K562 (cell line): ENCODE data around the gene RABL6.
"Not testable (repeated sequence)": the region's sequence is repeated elsewhere in the genome, so short reads cannot be mapped to it uniquely, and the experiment has no call there.

Experiments
- CEBPB ChIP-seq: fragments of 450-650 bp; IDR thresholded peaks from 2 replicates; pipeline ENCODE4 v1.6.1; 2016; ENCODE audit warnings: missing genetic modification characterization, missing compliant biosample characterization
- POLR2AphosphoS5 ChIP-seq: IDR thresholded peaks from 2 replicates; pipeline ENCODE4 v1.6.1; 2011; ENCODE audit warnings: mild to moderate bottlenecking, low read depth, low read length, moderate library complexity; ENCODE audit not compliant: control insufficient read depth, insufficient read depth
- RFX5 ChIP-seq: IDR thresholded peaks from 2 replicates; pipeline ENCODE4 v1.6.1; 2011; ENCODE audit warnings: low read depth, mild to moderate bottlenecking, improper control_type of control experiment, low read length
- SMARCB1 ChIP-seq: IDR thresholded peaks from 2 replicates; pipeline ENCODE4 v1.6.1; 2011; ENCODE audit warnings: improper control_type of control experiment, low read depth; ENCODE audit not compliant: insufficient read length
- TARDBP ChIP-seq: fragments of 450-650 bp; IDR thresholded peaks from 2 replicates; pipeline ENCODE4 v1.6.1; 2016
- ZNF12 ChIP-seq: sonication (generic); formaldehyde crosslinking; IDR thresholded peaks from 2 replicates; pipeline ENCODE4 v1.4.0; 2020; ENCODE audit warnings: mild to moderate bottlenecking, missing genetic modification reagents
- ZNF133 ChIP-seq: fragments of 250-450 bp; sonication (Bioruptor Pico); IDR thresholded peaks from 2 replicates; pipeline ENCODE4 v1.4.0; 2020; ENCODE audit warnings: mild to moderate bottlenecking
- ZNF24 ChIP-seq: fragments of 450-650 bp; IDR thresholded peaks from 2 replicates; pipeline ENCODE4 v1.6.1; 2016
- ZNF408 ChIP-seq: fragments of 250-450 bp; sonication (Bioruptor Pico); IDR thresholded peaks from 2 replicates; pipeline ENCODE4 v1.4.0; 2020; ENCODE audit warnings: low read depth, mild to moderate bottlenecking, moderate library complexity
- ZNF41 ChIP-seq: fragments of 250-450 bp; sonication (Bioruptor Pico); conservative IDR thresholded peaks from 2 replicates; pipeline ENCODE4 v1.4.0; 2020; ENCODE audit warnings: mild to moderate bottlenecking
- ZNF79 ChIP-seq: fragments of 250-450 bp; sonication (Bioruptor Pico); IDR thresholded peaks from 2 replicates; pipeline ENCODE4 v1.4.0; 2020; ENCODE audit warnings: low read depth, mild to moderate bottlenecking, moderate library complexity
- TF ChIP-seq, protein P1 (sequence below): fragments of 450-650 bp; IDR thresholded peaks from 2 replicates; pipeline ENCODE4 v1.6.1; 2017; ENCODE audit warnings: mild to moderate bottlenecking, moderate library complexity
- TF ChIP-seq, protein P2 (sequence below), 3 experiments: IDR thresholded peaks in 2 of 3; conservative IDR thresholded peaks in 1 of 3; 2 replicates each; pipeline ENCODE4 v1.5.1; 2011 to 2012; ENCODE audit warnings: low read length in 3 of 3, mild to moderate bottlenecking in 3 of 3, control low read depth in 2 of 3, improper control_type of control experiment in 1 of 3, inconsistent platforms in 1 of 3, low read depth in 1 of 3, mixed read lengths in 1 of 3, moderate library complexity in 1 of 3; ENCODE audit not compliant: insufficient read depth in 2 of 3
- TF ChIP-seq, protein P3 (sequence below): fragments of 250-450 bp; sonication (Bioruptor Pico); IDR thresholded peaks from 2 replicates; pipeline ENCODE4 v1.5.0; 2020; ENCODE audit warnings: mild to moderate bottlenecking, borderline replicate concordance

DNA sequence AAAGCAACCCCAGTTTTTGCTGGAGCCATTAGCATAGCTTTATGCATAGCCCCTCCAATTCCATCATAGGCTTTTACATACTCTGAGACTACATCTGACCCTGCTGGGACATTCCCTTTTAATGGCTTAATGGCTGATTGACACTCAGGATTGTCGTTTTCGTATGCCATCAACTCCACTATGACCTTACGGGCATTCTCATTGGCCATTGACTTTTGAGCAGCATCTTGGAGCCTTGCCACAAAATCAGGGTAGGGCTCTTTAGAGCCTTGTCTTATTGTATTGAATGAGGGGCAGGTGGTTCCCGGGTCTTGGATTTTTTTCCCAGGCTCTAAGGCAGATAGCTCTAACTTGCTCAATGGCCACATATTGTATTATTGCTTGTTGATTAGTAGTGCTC, 20.8 kb upstream of the RABL6 start:
- not testable (repeated sequence) for TF ChIP-seq POLR2AphosphoS5; ZNF41 (CRISPR knock-in tag); SMARCB1; ZNF24; RFX5; TARDBP; ZNF79; CEBPB (tag); ZNF133; ZNF408 (CRISPR knock-in tag); ZNF12 (CRISPR knock-in tag)
- TF ChIP-seq, protein P1, sequence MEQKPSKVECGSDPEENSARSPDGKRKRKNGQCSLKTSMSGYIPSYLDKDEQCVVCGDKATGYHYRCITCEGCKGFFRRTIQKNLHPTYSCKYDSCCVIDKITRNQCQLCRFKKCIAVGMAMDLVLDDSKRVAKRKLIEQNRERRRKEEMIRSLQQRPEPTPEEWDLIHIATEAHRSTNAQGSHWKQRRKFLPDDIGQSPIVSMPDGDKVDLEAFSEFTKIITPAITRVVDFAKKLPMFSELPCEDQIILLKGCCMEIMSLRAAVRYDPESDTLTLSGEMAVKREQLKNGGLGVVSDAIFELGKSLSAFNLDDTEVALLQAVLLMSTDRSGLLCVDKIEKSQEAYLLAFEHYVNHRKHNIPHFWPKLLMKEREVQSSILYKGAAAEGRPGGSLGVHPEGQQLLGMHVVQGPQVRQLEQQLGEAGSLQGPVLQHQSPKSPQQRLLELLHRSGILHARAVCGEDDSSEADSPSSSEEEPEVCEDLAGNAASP: not testable (repeated sequence)
- TF ChIP-seq, protein P2, sequence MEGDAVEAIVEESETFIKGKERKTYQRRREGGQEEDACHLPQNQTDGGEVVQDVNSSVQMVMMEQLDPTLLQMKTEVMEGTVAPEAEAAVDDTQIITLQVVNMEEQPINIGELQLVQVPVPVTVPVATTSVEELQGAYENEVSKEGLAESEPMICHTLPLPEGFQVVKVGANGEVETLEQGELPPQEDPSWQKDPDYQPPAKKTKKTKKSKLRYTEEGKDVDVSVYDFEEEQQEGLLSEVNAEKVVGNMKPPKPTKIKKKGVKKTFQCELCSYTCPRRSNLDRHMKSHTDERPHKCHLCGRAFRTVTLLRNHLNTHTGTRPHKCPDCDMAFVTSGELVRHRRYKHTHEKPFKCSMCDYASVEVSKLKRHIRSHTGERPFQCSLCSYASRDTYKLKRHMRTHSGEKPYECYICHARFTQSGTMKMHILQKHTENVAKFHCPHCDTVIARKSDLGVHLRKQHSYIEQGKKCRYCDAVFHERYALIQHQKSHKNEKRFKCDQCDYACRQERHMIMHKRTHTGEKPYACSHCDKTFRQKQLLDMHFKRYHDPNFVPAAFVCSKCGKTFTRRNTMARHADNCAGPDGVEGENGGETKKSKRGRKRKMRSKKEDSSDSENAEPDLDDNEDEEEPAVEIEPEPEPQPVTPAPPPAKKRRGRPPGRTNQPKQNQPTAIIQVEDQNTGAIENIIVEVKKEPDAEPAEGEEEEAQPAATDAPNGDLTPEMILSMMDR (IDR thresholded peaks at IDR 0.05 in 2 of 3, conservative IDR thresholded peaks at IDR 0.05 in 1 of 3; ENCODE audit: insufficient read depth in 2 of 3, low read depth in 1 of 3, low read length in 3 of 3): not testable (repeated sequence)
- TF ChIP-seq, protein P3, sequence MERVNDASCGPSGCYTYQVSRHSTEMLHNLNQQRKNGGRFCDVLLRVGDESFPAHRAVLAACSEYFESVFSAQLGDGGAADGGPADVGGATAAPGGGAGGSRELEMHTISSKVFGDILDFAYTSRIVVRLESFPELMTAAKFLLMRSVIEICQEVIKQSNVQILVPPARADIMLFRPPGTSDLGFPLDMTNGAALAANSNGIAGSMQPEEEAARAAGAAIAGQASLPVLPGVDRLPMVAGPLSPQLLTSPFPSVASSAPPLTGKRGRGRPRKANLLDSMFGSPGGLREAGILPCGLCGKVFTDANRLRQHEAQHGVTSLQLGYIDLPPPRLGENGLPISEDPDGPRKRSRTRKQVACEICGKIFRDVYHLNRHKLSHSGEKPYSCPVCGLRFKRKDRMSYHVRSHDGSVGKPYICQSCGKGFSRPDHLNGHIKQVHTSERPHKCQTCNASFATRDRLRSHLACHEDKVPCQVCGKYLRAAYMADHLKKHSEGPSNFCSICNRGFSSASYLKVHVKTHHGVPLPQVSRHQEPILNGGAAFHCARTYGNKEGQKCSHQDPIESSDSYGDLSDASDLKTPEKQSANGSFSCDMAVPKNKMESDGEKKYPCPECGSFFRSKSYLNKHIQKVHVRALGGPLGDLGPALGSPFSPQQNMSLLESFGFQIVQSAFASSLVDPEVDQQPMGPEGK (CRISPR knock-in tag): not testable (repeated sequence)
